ENCODE results near the gene NOL9.
"Not testable (repeated sequence)": the region's sequence is repeated elsewhere in the genome, so short reads cannot be mapped to it uniquely, and the experiment has no call there.

Gene NOL9

GRCh38 chr1:6572653-6573383 lies 18.5 kb upstream of the NOL9 start:
- no peak for DNase-seq

GRCh38 chr1:6570987-6571386 lies 16.7 kb upstream of the NOL9 start:
- DNase-seq = no peak

DNA sequence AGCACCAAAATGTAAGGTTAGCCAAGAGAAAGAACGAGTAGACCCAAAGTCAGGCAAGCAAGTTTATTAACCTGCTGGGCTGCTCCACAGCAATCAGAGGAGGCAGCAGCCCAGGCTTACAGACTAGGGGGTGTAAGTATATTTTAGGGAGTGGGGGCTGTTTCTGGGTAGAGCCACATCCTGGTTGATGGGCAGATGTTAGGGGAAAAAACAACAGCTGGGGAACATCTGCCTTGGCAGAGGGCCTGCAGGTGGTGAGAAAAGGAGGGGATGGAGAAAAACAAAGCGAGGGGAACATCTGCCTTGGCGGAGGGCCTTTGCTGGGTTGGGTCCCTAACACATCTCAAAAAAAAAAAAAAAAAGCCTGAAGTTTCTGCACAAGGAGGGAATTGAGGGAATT lies 15.8 kb upstream of the NOL9 start:
- no peak for DNase-seq

GRCh38 chr1:6569033-6569432 lies 14.7 kb upstream of the NOL9 start:
- DNase-seq = no peak

DNA sequence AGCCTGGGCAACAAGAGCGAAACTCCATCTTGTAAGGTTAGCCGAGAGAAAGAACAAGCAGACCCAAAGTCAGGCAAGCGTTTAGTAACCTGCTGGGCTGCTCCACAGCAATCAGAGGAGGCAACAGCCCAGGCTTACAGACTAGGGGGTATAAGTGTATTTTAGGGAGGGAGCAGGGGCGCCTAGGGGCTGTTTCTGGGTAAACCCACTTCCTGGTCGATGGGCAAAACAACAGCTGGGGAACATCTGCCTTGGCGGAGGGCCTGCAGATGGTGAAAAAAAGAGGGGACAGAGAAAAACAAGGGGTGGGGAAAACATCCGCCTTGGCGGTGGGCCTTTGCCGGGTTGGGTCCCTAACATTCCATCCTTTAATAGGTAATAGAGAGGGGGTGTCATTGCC lies 6.0 kb upstream of the NOL9 start:
- DNase-seq = no peak

DNA sequence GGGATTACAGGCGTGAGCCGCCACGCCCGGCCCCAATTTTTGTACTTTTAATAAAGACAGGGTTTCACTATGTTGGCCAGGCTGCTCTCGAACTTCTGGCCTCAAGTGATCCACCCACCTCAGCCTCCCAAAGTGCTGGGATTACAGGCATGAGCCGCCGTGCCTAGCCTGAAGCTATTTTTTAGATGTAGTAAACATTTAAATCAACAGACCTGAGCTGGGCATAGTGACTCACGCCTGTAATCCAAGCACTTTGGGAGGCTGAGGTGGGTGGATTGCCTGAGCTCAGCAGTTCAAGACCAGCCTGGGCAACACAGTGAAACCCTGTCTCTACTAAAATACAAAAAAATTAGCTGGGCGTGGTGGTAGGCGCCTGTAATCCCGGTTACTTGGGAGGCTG lies 4.8 kb upstream of the NOL9 start:
- not testable (repeated sequence) for DNase-seq

DNA sequence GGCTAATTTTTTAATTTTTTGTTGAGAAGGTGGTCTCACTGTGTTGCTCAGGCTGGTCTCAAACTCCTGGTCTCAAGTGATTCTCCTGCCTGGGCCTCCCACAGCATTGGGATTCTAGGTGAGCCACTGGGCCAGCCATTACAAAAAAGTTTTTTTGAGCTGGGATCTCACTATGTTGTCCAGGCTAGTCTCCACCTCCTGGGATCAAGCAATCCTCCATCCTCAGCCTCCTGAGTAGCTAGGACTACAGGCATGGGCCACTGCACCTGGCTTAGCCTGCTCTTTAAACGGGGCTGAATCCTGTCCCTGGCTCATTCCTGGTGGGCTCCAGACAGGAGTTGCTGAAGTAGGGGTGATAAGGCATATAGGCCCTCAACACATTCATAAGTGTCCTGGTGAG lies 3.3 kb upstream of the NOL9 start:
- no peak for DNase-seq

- no peak for DNase-seq
Observed at GRCh38 chr1:6554907-6555778, 830 bp upstream of the NOL9 start, which contains the start of gene TAS1R1. TSS of gene TAS1R1 (plus strand) at chr1:6555307. CDS start at chr1:6555374, 67 bp downstream.

- DNase-seq = no peak
Observed at GRCh38 chr1:6547301-6547700, 7.0 kb downstream of the NOL9 start.

- peak in 3 of 4 experiments; percentile 8 to 25 (median 14) for DNase-seq
Observed at GRCh38 chr1:6546326-6546725, 8.0 kb downstream of the NOL9 start.

- no peak for DNase-seq
Observed at GRCh38 chr1:6545276-6546112, 8.8 kb downstream of the NOL9 start.

GRCh38 chr1:6544831-6545230 lies 9.5 kb downstream of the NOL9 start:
- DNase-seq = no peak

DNA sequence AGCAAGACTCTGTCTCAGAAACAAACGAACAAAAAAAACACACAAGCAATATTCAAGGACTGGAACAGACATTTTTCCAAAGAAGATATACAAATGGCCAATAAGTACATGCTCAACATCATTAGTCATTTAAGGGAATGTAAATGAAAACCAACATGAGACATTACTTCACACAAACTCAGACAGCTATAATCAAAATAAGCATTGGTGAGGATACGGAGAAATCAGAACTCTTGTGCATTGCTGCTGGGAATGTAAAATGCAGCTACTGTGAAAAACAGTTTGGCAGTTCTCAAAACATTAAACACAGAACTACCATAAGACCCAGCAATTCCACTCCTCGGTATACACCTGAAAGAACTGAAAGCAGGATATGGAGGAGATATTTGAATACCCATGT lies 15.4 kb downstream of the NOL9 start:
- DNase-seq = no peak

DNA sequence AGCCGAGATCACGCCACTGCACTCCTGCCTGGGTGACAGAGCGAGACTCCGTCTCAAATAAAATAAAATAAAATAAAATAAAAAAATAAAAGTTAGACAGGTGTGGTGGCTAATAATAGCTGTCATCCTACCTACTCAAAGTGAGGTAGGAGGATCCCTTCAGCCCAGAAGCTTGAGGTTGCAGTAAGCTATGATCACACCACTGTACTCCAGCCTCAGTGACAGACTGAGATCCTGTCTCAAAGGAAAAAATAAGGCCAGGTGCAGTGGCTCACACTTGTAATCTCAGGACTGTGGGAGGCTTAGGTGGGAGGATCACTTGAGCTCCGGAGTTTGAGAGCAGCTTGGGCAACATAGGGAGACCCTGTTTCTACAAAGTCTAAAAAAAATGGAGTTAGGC lies 18.0 kb downstream of the NOL9 start:
- DNase-seq = no peak

- peak in 2 of 4 experiments; percentile 7 to 16 for DNase-seq
Observed at GRCh38 chr1:6535214-6535613, 19.1 kb downstream of the NOL9 start.

DNA sequence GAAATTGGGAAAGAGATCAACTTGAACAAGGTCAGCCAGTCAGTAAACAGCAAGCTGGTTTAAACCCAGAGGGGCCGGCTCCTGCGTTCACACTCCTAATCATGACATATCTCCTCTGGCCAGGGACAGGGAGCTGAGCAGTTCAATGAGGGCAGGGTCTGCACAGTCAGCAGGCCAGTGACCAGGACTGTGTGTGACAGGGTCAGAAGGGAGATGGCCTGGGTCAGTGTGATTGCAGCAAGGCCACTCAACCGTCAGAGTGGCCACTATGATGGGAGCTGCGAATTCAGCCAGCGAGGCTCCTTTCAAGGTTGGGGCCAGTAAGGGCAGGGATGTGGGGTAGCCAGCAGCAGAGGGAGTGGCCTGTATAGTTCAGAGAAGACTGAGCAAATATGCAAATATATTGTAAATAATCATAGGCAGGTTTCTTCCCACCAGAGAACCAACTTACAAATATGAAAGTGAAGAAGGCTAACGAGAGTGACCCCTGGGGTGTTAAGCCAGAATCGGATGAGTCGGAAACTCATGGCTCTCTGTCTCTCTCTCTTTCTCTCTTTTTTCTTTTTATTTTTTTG lies 20.0 kb downstream of the NOL9 start:
- no peak for DNase-seq

DNA sequence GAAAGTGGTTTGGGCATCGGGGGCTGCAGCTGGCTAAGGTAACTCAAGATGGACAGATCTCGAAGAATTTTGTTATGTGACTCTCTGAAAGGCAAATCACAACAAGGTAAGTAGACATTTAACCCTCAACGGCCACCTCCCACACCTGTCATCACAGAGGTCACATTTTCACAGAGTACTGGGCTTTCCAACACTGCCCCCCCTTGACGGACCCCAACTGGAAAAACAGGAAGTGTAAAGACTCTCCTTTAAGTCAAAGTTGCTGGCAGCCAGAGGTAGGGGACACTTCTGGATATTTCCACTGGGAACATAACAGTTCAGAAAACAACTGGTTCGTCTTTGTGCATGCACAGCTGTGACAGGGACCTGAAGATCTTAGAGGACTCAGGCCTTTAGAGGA lies 22.3 kb downstream of the NOL9 start:
- no peak for DNase-seq

DNA sequence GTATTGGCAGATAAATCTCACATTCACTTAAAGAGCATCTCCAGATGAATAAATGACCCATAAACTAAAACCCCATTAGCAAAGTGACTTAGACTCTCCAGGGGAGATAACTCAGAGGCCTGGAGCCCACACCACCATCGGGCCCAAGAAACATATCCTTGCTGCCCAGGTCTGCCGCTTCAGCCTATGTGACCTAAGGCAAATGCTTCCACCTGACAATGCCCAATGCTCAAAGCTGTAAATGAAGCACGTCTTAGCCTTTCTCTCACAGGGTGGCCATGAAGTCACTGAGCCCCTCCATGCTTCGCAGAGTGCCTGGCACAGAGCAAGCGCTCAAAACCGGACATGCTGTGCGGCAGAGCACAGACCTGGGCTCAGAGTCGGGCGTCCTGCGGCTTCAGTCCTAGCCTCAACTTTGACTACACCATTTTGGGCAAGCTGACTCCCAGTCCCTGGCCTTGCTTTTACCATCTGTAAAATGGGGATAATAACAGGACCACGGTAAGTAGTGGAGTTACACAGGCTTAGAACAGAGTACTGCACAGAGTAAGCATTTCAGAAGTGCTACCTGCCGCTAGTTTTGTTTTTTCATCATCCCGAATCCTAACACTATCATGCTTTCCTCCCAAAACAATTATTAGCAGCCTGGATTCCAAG lies 23.7 kb downstream of the NOL9 start:
- no peak for DNase-seq

GRCh38 chr1:6528492-6528891 lies 25.8 kb downstream of the NOL9 start:
- DNase-seq = no peak

DNA sequence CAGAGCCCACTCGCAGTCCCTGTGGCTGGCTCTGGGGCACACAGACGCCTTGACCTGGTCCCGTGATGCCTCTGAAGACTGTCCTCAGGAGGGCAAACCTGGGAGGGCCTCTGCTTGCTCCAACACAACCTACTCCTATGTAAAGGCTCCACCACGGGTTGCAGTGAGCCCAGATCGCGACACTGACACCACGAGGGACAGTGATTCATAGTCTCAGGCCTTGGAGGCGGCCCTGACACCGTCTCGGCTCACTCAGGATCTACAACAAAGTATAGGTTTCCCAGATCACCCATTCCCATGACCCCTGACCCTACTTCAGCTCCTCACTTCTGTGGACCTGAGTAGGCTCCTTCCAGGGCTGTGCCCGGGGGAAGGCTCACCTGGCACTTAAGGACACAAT lies 28.0 kb downstream of the NOL9 start:
- DNase-seq = no peak

GRCh38 chr1:6523566-6523965 lies 30.7 kb downstream of the NOL9 start:
- peak; percentile 60 to 74 (median 66) for DNase-seq

DNA sequence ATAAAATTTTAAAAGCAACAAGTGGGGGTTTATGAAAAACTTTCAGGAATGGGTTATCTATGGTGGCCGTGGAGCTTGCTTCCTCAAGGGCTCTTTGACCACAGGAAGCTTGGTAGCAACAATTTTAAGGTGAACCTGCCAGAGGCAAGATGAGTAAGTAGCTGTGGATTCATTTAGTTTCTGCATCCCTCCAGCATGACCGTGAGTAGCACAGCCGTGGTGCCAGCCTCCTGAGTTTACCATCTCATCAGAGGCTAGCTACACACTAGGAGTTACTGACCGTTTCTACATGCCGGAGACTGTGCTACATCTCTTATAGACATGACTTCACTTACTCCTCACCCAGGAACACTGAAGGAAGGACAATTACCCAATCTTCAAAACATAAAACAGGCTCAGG lies 32.8 kb downstream of the NOL9 start:
- no peak for DNase-seq
